Esophagus squamous epithelium (tissue), 4 donors: ENCODE data around the gene PGGHG.

Source experiments
- CTCF ChIP-seq, 6 experiments: fragments of 450-650 bp in 4 of 6; fragments of 200-600 bp in 2 of 6; sonication (generic) in 2 of 6; IDR thresholded peaks; one replicate each; pipeline ENCODE4 v1.5.1; 2016 to 2019; ENCODE audit warnings: antibody characterized with exemption in 6 of 6, mild to moderate bottlenecking in 4 of 6, moderate library complexity in 4 of 6
- POLR2A ChIP-seq, 4 donors: fragments of 450-650 bp; IDR thresholded peaks; one replicate each; pipeline ENCODE4 v1.6.1; 2017; ENCODE audit warnings: antibody characterized with exemption in 4 of 4, mild to moderate bottlenecking in 4 of 4, moderate library complexity in 3 of 4

DNA sequence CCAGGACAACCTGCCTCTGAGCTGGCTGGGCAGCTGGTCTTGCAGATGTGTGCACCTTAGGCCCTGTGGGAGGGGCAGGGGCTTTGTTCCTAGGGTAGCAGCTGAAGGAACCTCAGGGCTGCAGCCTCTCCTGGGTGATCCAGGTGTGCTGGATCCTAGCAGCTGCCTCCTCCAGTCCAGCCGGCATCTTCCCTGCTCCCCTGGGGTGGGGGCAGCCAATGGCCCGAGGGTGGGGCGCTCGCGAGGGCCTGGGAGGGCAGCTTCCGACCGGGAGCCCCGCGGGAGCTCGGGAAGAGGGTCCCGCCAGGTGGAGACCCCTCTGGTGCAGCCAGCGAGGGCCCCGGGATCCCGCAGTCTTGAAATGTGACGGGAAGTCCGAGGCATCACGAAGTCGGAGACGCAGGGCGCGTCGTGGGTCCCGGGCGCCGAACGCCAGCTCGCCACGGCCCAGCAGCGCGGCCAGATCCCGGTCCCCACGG is 26.6 kb downstream of the PGGHG start:
- TF ChIP-seq POLR2A (IDR thresholded peaks at IDR 0.05) (no peak), CTCF (IDR thresholded peaks at IDR 0.05) (no peak)
